Trophoblast cell (in vitro differentiated cells and primary cell): ENCODE results near the gene FYB1.

Source experiments
- DNase-seq, 2 donors: peaks; one replicate each; pipeline ENCODE4 v3.0.0-alpha.2; 2016
- H2AFZ ChIP-seq: 2 replicates; pipeline ENCODE4 v1.6.1; 2013; ENCODE audit warnings: low read length, moderate library complexity, mild to moderate bottlenecking; ENCODE audit not compliant: insufficient read depth, poor library complexity
- H2AK5ac ChIP-seq: 2 replicates; pipeline ENCODE4 v1.6.1; 2013; ENCODE audit warnings: mild to moderate bottlenecking, low read length
- H2BK120ac ChIP-seq: 2 replicates; pipeline ENCODE4 v1.6.1; 2013; ENCODE audit warnings: low read length, mild to moderate bottlenecking, moderate library complexity; ENCODE audit not compliant: insufficient read depth, poor library complexity
- H2BK12ac ChIP-seq: 2 replicates; pipeline ENCODE4 v1.6.1; 2013; ENCODE audit warnings: mild to moderate bottlenecking, low read length, moderate library complexity
- H2BK5ac ChIP-seq: 2 replicates; pipeline ENCODE4 v1.6.1; 2013; ENCODE audit warnings: low read length, low read depth, moderate library complexity, mild to moderate bottlenecking; ENCODE audit not compliant: poor library complexity
- H3K14ac ChIP-seq: 2 replicates; pipeline ENCODE4 v1.6.1; 2013; ENCODE audit warnings: mild to moderate bottlenecking, low read length
- H3K18ac ChIP-seq: 2 replicates; pipeline ENCODE4 v1.6.1; 2013; ENCODE audit warnings: mild to moderate bottlenecking, low read length
- H3K23ac ChIP-seq: 2 replicates; pipeline ENCODE4 v1.6.1; 2013; ENCODE audit warnings: low read length
- H3K27ac ChIP-seq: 2 replicates; pipeline ENCODE4 v1.5.1; 2013; ENCODE audit warnings: low read depth, mild to moderate bottlenecking, inconsistent platforms, low read length, moderate library complexity
- H3K27me3 ChIP-seq: 2 replicates; pipeline ENCODE4 v1.6.1; 2013; ENCODE audit warnings: inconsistent platforms, mild to moderate bottlenecking, low read length, moderate library complexity; ENCODE audit not compliant: insufficient read depth
- H3K36me3 ChIP-seq, 2 experiments: 1 replicate in 1 of 2; 2 replicates in 1 of 2; pipeline ENCODE4 v1.6.1; 2013; ENCODE audit warnings: low read length in 2 of 2, mild to moderate bottlenecking in 2 of 2, moderate library complexity in 1 of 2; ENCODE audit not compliant: insufficient read depth in 2 of 2, control insufficient read depth in 1 of 2
- H3K4ac ChIP-seq: 2 replicates; pipeline ENCODE4 v1.6.1; 2013; ENCODE audit warnings: low read depth, mild to moderate bottlenecking, low read length, moderate library complexity
- H3K4me1 ChIP-seq, 2 experiments: 1 replicate in 1 of 2; 2 replicates in 1 of 2; pipeline ENCODE4 v1.6.1; 2013; ENCODE audit warnings: low read length in 2 of 2, mild to moderate bottlenecking in 2 of 2, moderate library complexity in 1 of 2; ENCODE audit not compliant: insufficient read depth in 2 of 2, control insufficient read depth in 1 of 2
- H3K4me2 ChIP-seq: 2 replicates; pipeline ENCODE4 v1.6.1; 2013; ENCODE audit warnings: inconsistent platforms, mild to moderate bottlenecking, low read length, moderate library complexity
- H3K4me3 ChIP-seq: 2 replicates; pipeline ENCODE4 v1.5.1; 2013; ENCODE audit warnings: mild to moderate bottlenecking, low read depth, low read length, inconsistent platforms
- H3K79me1 ChIP-seq: one replicate; pipeline ENCODE4 v1.6.1; 2013; ENCODE audit warnings: low read length
- H3K79me2 ChIP-seq: 2 replicates; pipeline ENCODE4 v1.6.1; 2013; ENCODE audit warnings: low read length, mild to moderate bottlenecking; ENCODE audit not compliant: control insufficient read depth, insufficient read depth, poor library complexity
- H3K9ac ChIP-seq: 2 replicates; pipeline ENCODE4 v1.6.1; 2013; ENCODE audit warnings: mild to moderate bottlenecking, low read length
- H3K9me3 ChIP-seq: 2 replicates; pipeline ENCODE4 v1.6.1; 2013; ENCODE audit warnings: low read depth, mild to moderate bottlenecking, control low read depth, inconsistent platforms, low read length; ENCODE audit not compliant: insufficient read depth
- H4K12ac ChIP-seq: 2 replicates; pipeline ENCODE4 v1.6.1; 2013; ENCODE audit warnings: low read depth, mild to moderate bottlenecking, low read length, moderate library complexity
- H4K8ac ChIP-seq: 2 replicates; pipeline ENCODE4 v1.6.1; 2013; ENCODE audit warnings: low read depth, mild to moderate bottlenecking, low read length, moderate library complexity
- H4K91ac ChIP-seq: one replicate; pipeline ENCODE4 v1.6.1; 2013; ENCODE audit warnings: low read depth, mild to moderate bottlenecking, low read length, moderate library complexity
- WGBS: extraction: QIAGEN DNeasy Blood & Tissue Kit; methylation state at CpG from one replicate; pipeline ENCODE4 v1.1.7; 2013; ENCODE audit warnings: missing lambda C conversion rate; ENCODE audit not compliant: insufficient read length, insufficient coverage; ENCODE audit errors: extremely low coverage; 5-methylcytosine and 5-hydroxymethylcytosine counted together

The FYB1 gene

GRCh38 chr5:39218482-39219402 lies 621 bp downstream of the FYB1 start:
- H3K4me1 ChIP-seq = peaks cover 12 to 21% of the 10 kb centered on the region in 2 experiments
- no peak overlapping the region for H2AFZ ChIP-seq
- no peak overlapping the region for H4K8ac ChIP-seq
- no peak overlapping the region for H3K18ac ChIP-seq
- H4K91ac ChIP-seq = no peak overlapping the region
- H3K27ac ChIP-seq = peak overlapping the region; percentile 65
- H3K14ac ChIP-seq = no peak overlapping the region
- H2AK5ac ChIP-seq = no peak overlapping the region
- H3K23ac ChIP-seq = no peak overlapping the region
- no peaks in the 10 kb centered on the region for H3K27me3 ChIP-seq
- DNase-seq = peak; percentile 53 to 78
- peaks cover 13% of the 10 kb centered on the region for H3K79me1 ChIP-seq
- H3K9me3 ChIP-seq = no peaks in the 10 kb centered on the region
- no peak overlapping the region for H3K4me3 ChIP-seq
- H2BK12ac ChIP-seq = no peak overlapping the region
- no peak overlapping the region for H4K12ac ChIP-seq
- no peak overlapping the region for H2BK120ac ChIP-seq
- no peak overlapping the region for H2BK5ac ChIP-seq
- no peak overlapping the region for H3K9ac ChIP-seq
- no peak overlapping the region for H3K4ac ChIP-seq
- H3K36me3 ChIP-seq = no peaks in the 10 kb centered on the region
- no CpG with 5 or more reads among the region's 8 CpGs for WGBS
- peaks cover 3% of the 10 kb centered on the region for H3K79me2 ChIP-seq
- peak overlapping the region; percentile 24 for H3K4me2 ChIP-seq

- Histone ChIP-seq H2BK5ac (peak overlapping the region; percentile 56), H3K4me2 (peak overlapping the region; percentile 3), H3K14ac (no peak overlapping the region), H3K27me3 (no peaks in the 10 kb centered on the region), H3K9ac (no peak overlapping the region), H3K18ac (peak overlapping the region; percentile 71), H2BK120ac (no peak overlapping the region), H3K27ac (no peak overlapping the region), H2BK12ac (peak overlapping the region; percentile 73), H4K91ac (peak overlapping the region; percentile 65), H3K9me3 (no peaks in the 10 kb centered on the region), H4K8ac (peak overlapping the region; percentile 29), H3K36me3 (no peaks in the 10 kb centered on the region), H2AFZ (no peak overlapping the region), H3K4ac (peak overlapping the region; percentile 77), H4K12ac (no peak overlapping the region), H3K79me2 (peaks cover 3% of the 10 kb centered on the region), H3K4me1 (peaks cover 12 to 19% of the 10 kb centered on the region in 2 experiments), H2AK5ac (peak overlapping the region; percentile 87), H3K79me1 (peaks cover 13% of the 10 kb centered on the region), H3K4me3 (no peak overlapping the region), H3K23ac (no peak overlapping the region)
- peak; percentile 85 to 96 for DNase-seq
- WGBS = no CpG with 5 or more reads among the region's 16 CpGs
These were observed 1.7 kb downstream of the FYB1 start for GRCh38 chr5:39217365-39218281.

- no peak overlapping the region for H2BK5ac ChIP-seq
- peaks cover 13% of the 10 kb centered on the region for H3K79me1 ChIP-seq
- no peak overlapping the region for H2BK12ac ChIP-seq
- H3K36me3 ChIP-seq = no peaks in the 10 kb centered on the region
- no peak overlapping the region for H3K4ac ChIP-seq
- H3K23ac ChIP-seq = no peak overlapping the region
- no peak overlapping the region for H3K27ac ChIP-seq
- no peak overlapping the region for H2AK5ac ChIP-seq
- no peak overlapping the region for H4K8ac ChIP-seq
- H4K91ac ChIP-seq = no peak overlapping the region
- no peak for DNase-seq
- no peak overlapping the region for H4K12ac ChIP-seq
- H3K9me3 ChIP-seq = no peaks in the 10 kb centered on the region
- WGBS = no CpG with 5 or more reads among the region's 2 CpGs
- no peak overlapping the region for H3K18ac ChIP-seq
- no peak overlapping the region for H3K14ac ChIP-seq
- H3K4me2 ChIP-seq = no peak overlapping the region
- peaks cover 3% of the 10 kb centered on the region for H3K79me2 ChIP-seq
- H3K4me1 ChIP-seq = peaks cover 10 to 19% of the 10 kb centered on the region in 2 experiments
- no peaks in the 10 kb centered on the region for H3K27me3 ChIP-seq
- H2BK120ac ChIP-seq = no peak overlapping the region
- no peak overlapping the region for H3K4me3 ChIP-seq
- H2AFZ ChIP-seq = no peak overlapping the region
- no peak overlapping the region for H3K9ac ChIP-seq
These were observed 2.7 kb downstream of the FYB1 start for GRCh38 chr5:39216631-39217030.

- H3K23ac ChIP-seq = no peak overlapping the region
- H3K27me3 ChIP-seq = no peaks in the 10 kb centered on the region
- no peak overlapping the region for H3K4me2 ChIP-seq
- no peak for DNase-seq
- H2AK5ac ChIP-seq = no peak overlapping the region
- no peak overlapping the region for H3K4ac ChIP-seq
- H3K9ac ChIP-seq = no peak overlapping the region
- H3K14ac ChIP-seq = no peak overlapping the region
- no peak overlapping the region for H4K8ac ChIP-seq
- no peak overlapping the region for H4K91ac ChIP-seq
- no peaks in the 10 kb centered on the region for H3K36me3 ChIP-seq
- H3K27ac ChIP-seq = no peak overlapping the region
- peaks cover 9 to 16% of the 10 kb centered on the region in 2 experiments for H3K4me1 ChIP-seq
- WGBS = no CpG with 5 or more reads among the region's 3 CpGs
- H3K79me2 ChIP-seq = peaks cover 3% of the 10 kb centered on the region
- H2AFZ ChIP-seq = no peak overlapping the region
- no peak overlapping the region for H3K18ac ChIP-seq
- H2BK12ac ChIP-seq = no peak overlapping the region
- H3K4me3 ChIP-seq = no peak overlapping the region
- no peaks in the 10 kb centered on the region for H3K9me3 ChIP-seq
- H2BK120ac ChIP-seq = no peak overlapping the region
- H3K79me1 ChIP-seq = peaks cover 8% of the 10 kb centered on the region
- no peak overlapping the region for H2BK5ac ChIP-seq
- H4K12ac ChIP-seq = no peak overlapping the region
These were observed 3.5 kb downstream of the FYB1 start for GRCh38 chr5:39215857-39216256.
